AG04450 (cell line): Measurements from ENCODE around the gene UTP15. TPM values are rescaled to one million over a fixed set of nuclear protein-coding genes. Genes with fewer than 3 reads are reported as not detected.

Experiments used
- CTCF ChIA-PET: fragments of 300-600, 350-600 bp; formaldehyde crosslinking; extraction: SDS; loops from one replicate; lab custom pipeline; 2022; ENCODE audit warnings: antibody characterized with exemption, inconsistent platforms; lab: Charles Lee
- POLR2A ChIA-PET: fragments of 350-600 bp; formaldehyde crosslinking; extraction: SDS; loops from one replicate; lab custom pipeline; 2021; ENCODE audit warnings: antibody characterized with exemption, inconsistent platforms; lab: Yijun Ruan, JAX
- DNase-seq: peaks from one replicate; pipeline ENCODE4 v3.0.0-alpha.2; 2011; ENCODE audit warnings: low read depth, low spot score
- H3K27ac ChIP-seq: one replicate; pipeline ENCODE4 v1.5.1; 2012; ENCODE audit warnings: low read depth, low read length, control low read depth
- H3K27me3 ChIP-seq: one replicate; pipeline ENCODE4 v1.6.0; 2012; ENCODE audit warnings: low read length; ENCODE audit not compliant: control insufficient read depth, insufficient read depth
- H3K4me3 ChIP-seq: 2 replicates; pipeline ENCODE4 v1.5.1; 2011; ENCODE audit warnings: mild to moderate bottlenecking, low read depth, low read length, control low read depth
- H3K9me3 ChIP-seq: 2 replicates; pipeline ENCODE4 v1.5.1; 2012; ENCODE audit warnings: low read length; ENCODE audit not compliant: control insufficient read depth, insufficient read depth
- CTCF ChIP-seq: IDR thresholded peaks from 2 replicates; pipeline ENCODE4 v1.5.1; 2011; ENCODE audit warnings: low read depth, low read length, control low read depth, inconsistent platforms
- polyA plus RNA-seq: library from polyadenylated mRNA; depleted of rRNA; stranded (reverse); fragments of >200 nt; gene quantifications from 2 replicates; pipeline ENCODE4 v1.2.3, GENCODE V29; 2011

UTP15 gene
- polyA plus RNA-seq, 1 experiment = 15.3 TPM

- POLR2A ChIA-PET = no interaction called here
- DNase-seq = no peak
- CTCF ChIA-PET = no interaction called here
- Histone ChIP-seq H3K27me3 (no peaks in the 10 kb centered on the region), H3K4me3 (no peak overlapping the region), H3K27ac (no peak overlapping the region), H3K9me3 (no peaks in the 10 kb centered on the region)
- no peak for TF ChIP-seq CTCF
These were observed 50.4 kb downstream of the UTP15 start for GRCh38 chr5:73615947-73616346.

GRCh38 chr5:73617510-73618279 lies 52.2 kb downstream of the UTP15 start:
- ChIA-PET POLR2A (no interaction called here), CTCF (interaction anchor here (1.5 kb wide), 1 partner anchor 27 kb away, joined by 4 read pairs; no protein-coding TSS in a partner anchor)
- H3K9me3 ChIP-seq = no peaks in the 10 kb centered on the region
- no peaks in the 10 kb centered on the region for H3K27me3 ChIP-seq
- H3K4me3 ChIP-seq = no peak overlapping the region; the same call in 1 of the 2 replicates
- DNase-seq = no peak
- TF ChIP-seq CTCF = no peak
- no peak overlapping the region for H3K27ac ChIP-seq

- H3K27me3 ChIP-seq = no peaks in the 10 kb centered on the region
- ChIA-PET POLR2A (no interaction called here), CTCF (interaction anchor here (0.9 kb wide), 1 partner anchor 29 kb away, joined by 3 read pairs; no protein-coding TSS in a partner anchor)
- H3K27ac ChIP-seq = no peak overlapping the region
- H3K9me3 ChIP-seq = no peaks in the 10 kb centered on the region
- TF ChIP-seq CTCF = no peak
- DNase-seq = no peak
- no peak overlapping the region for H3K4me3 ChIP-seq
These were observed 54.2 kb downstream of the UTP15 start for GRCh38 chr5:73619606-73620333.

GRCh38 chr5:73620334-73620687 lies 54.8 kb downstream of the UTP15 start:
- no peak for TF ChIP-seq CTCF
- Histone ChIP-seq H3K4me3 (no peak overlapping the region), H3K27ac (no peak overlapping the region), H3K9me3 (no peaks in the 10 kb centered on the region), H3K27me3 (no peaks in the 10 kb centered on the region)
- no peak for DNase-seq
- CTCF ChIA-PET = no interaction called here
- POLR2A ChIA-PET = no interaction called here

GRCh38 chr5:73623060-73623459 lies 57.5 kb downstream of the UTP15 start:
- Histone ChIP-seq H3K27me3 (no peaks in the 10 kb centered on the region), H3K9me3 (no peaks in the 10 kb centered on the region), H3K27ac (no peak overlapping the region), H3K4me3 (no peak overlapping the region)
- ChIA-PET CTCF (no interaction called here), POLR2A (no interaction called here)
- no peak for TF ChIP-seq CTCF
- no peak for DNase-seq
